Kidney tubule cell (primary cell): ENCODE measurements around the gene TXNDC12.
A peak's percentile ranks its signal among the peaks of the same experiment; 100 is the strongest.
"Not testable (repeated sequence)": the region's sequence is repeated elsewhere in the genome, so short reads cannot be mapped to it uniquely, and the experiment has no call there.

Experiments
- DNase-seq: peaks from one replicate; pipeline ENCODE4 v3.0.0-alpha.2; 2018; ENCODE audit warnings: low spot score

Gene TXNDC12

DNA sequence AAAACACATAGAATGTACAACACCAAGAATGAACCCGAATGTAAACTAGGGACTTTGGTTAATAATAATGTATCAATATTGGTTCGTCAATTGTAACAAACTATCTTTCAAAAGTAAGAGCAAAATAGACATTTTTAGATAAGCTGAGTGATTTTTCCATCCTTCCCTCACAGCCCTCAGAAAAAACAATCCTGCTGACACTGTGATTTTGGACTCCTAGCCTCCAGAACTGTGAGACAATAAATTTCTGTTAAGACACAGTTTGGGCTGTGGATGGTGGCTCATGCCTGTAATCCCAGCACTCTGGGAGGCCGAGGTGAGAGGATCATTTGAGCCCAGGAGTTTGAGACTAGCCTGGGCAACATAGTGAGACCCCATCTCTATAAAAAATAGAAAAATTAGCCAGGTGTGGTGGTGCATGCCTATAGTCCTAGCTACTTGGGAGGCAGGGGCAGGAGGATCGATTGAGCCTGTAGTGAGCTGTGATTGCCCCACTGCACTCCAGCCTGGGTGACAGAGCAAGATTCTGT lies 9.3 kb downstream of the TXNDC12 start:
- DNase-seq, result not testable (repeated sequence)

DNA sequence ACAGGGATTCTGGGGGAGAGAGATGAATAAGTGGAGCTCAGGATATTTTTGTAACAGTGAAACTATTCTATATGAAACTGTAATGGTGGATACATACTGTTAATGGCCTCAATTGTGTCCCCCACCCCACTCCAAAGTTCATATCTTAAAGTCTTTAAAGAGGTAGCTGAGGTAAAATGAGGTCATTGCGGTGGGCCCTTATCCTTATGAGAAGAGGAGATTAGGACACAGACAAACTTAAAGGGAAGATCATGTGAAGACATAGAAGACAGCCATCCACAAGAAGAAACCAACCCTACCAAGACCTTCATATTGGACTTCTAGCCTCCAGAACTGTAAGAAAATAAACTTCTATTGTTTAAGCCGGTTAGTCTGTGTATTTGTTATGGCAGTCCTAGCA lies 9.8 kb downstream of the TXNDC12 start:
- no peak for DNase-seq

DNA sequence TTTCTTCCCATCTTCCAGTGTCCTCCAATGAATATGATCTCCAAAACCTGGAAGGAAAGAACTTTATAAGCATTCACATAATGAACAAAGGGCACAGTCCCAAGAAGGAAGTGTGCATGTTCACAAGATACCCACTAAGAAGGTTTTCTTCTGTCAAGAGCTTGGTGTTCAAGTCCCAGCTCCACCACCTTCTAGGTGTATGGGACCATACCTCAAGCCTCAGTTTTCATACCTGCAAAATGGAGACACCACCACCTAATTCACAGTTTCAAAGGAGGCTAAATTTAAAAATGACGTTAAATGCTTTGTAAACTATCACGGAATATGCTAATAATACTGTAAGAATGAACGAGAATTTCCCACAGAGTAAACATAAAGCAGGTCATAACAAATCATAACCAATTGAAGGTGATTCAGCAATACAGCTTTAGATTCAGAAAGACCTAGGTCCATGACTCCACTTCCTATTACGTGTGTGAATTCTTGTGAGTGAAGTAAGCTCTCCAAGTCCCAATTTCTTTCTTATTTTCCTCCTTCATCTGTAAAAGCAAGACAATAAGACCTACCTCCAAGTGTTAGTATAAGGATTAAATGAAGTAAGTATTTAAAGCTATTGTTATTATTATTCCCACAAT lies 13.3 kb downstream of the TXNDC12 start:
- no peak for DNase-seq

DNA sequence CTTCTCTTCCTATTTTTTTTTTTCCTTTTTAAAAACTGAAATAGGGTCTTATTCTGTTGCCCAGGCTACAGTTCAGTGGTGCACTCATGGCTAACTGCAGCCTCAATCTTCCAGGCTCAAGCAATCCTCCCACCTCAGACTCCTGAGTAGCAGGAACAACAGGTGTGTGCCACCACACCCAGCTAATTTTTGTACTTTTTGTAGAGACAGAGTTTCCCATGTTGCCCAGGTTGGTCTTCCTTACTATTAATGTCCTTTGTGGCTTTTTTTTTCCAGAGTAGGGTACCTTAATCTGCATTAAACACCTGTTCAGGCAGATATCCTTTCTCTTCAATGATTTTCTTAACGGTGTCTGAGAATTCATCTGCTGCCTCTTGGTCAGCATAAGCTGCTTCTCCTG lies 17.1 kb downstream of the TXNDC12 start:
- DNase-seq, result no peak

DNA sequence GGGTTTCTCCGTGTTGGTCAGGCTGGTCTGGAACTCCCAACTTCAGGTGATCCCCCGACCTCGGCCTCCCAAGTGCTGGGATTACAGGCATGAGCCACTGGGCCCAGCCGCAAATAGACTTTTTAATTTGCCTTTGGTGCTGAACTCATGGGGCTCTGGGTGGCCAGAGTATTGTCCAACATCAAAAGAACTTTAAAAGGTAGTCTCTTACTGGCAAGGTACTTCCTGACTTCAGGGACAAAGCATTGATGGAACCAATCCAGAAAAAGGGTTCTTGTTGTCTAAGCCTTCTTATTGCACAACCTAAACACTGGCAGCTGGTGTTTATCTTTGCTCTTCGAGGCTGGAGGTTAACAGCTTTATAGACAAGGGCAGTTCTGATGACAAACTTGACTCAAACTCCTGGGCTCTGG lies 17.6 kb downstream of the TXNDC12 start:
- DNase-seq, result no peak

DNA sequence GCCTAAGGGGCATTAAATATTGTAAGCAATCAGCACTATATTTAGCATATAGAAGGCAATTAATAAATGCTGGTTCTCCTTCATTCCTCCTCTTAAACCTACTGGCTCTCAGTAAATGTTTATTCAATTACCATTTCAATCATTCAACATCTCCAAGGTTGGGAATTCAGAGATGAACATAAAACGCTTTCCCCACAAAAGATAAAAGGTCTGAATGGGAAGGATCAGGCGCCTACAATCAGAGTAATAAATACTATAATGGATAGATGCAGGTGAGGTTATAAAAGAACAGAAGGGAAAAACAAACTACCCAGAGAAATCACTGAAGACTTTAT lies 21.0 kb downstream of the TXNDC12 start:
- DNase-seq, result no peak

DNA sequence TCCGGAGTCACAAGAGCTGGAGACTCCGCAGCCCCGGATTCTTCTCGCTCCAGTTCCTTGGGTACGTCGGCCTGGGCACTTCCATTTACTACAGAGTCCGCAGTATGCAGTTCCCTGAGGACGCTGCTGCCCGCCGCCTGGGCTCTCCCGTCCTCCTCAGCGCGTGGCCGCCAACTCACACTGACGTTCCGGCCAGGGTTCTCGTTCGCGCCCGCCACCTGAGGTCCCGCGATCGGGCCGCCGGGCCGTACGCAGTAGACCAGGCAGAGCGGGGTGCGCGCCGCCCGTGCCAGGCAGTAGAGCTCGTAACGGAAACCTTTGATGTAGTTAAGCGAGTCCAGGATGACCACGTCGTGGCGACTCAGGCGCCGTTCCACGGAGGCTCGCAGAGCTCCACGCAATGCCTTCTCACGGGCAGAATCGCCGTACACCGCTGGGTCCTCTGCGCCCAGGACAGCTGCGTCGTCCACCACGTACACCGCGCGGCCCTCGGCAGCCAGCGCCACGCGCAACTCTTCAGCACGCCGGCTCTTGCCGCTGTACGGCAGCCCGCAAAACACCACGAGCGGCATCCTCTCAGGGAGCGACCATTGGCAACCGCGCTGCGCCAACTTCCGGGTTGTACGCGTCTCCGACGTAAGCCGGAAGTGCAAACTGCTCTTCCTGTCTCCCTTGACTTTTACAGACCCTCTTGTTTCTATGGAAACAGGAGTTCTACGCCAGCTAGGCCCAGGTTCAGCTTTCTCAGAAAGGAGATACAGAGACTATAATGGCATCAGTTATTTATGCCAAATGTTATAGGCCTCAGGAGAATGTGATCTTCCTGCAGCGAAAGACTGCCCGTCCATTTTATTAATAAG lies 21.6 kb downstream of the TXNDC12 start, which contains the start of gene KTI12:
Gene KTI12, minus strand, starts transcription at position 621 of the 860 bp plus-strand sequence. Its CDS starts 49 bp downstream, at position 572.
- peak; percentile 91 for DNase-seq

DNA sequence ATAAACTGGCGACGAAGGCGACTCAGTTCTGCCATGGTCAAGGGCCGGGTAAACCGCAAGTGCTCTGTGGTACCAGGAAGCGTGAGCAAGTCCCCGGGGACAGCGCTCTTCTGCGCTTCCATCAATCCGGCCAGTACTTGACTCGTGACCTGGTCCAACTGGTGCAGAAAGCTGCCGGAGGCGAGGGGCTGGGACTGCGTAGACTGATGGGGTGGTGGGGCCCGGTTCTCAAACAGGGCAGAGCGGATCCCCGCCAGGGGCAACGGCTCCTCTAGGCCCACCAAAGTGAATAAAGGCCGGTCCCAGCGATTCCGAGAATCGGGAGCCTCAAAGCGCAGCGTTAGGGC lies 22.2 kb downstream of the TXNDC12 start:
- peak; percentile 60 for DNase-seq

DNA sequence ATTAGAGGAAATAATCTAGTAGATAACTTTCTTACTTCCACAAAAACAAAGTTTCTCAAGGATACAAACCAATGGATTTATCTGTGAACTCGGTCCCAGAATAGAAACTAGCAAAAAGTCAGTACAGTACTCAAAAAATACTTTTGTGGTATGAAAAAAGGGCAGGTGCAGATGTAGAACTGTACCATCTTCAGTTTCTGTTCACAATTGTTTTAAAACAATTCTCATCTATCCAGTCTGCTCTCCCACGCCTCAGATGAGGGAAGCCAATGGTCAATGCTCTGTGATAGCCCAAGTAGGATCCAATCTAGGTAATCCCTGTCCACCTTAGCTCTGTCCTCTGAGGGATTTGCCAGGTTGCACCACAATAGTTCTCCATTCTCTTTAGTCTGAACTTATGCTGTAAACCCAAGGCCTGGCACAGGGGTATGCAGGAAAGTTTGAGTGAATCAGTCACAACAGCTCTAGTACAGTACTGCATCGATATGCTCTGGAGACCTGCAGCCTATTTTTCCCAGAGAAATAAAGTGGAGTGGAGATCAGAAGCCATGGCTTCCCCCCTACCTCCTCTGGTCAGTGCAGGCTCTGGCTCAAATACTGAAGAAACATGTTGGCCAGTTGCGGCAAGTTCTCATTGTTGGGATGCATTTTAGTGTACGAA lies 22.7 kb downstream of the TXNDC12 start:
- DNase-seq, result no peak

DNA sequence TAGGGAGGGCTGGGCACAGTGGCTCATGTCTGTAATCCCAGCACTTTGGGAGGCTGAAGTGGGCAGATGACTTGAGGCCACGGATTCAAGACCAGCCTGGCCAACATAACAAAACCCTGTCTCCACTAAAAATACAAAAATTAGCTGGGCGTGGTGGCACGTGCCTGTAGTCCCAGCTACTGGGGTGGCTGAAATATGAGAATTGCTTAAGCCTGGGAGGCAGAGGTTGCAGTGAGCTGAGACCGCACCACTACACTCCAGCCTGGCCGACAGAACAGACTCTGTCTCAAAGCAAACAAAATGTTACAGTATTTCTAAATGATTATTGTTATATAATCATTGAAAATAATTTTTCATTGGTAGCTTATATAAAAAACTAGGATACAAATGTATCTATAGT lies 26.2 kb downstream of the TXNDC12 start:
- not testable (repeated sequence) for DNase-seq

DNA sequence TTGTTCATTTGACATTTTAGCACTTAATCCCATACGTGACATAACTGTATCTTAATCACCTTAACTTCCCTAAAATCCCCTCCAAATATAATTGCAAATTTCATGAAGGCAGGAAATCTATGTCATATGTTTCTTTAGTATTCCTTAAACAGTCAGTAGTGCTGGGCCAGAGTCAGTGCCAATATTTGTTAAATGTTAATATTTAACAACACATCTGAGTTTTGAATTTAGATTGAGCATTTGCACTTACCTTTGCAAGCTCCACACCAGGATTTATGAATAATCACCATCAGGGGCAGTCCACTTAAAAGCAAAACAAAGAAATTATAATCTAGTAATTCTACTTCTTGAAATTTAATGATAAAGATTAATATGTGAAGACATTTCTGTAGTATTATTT lies 26.7 kb downstream of the TXNDC12 start:
- DNase-seq, result no peak

DNA sequence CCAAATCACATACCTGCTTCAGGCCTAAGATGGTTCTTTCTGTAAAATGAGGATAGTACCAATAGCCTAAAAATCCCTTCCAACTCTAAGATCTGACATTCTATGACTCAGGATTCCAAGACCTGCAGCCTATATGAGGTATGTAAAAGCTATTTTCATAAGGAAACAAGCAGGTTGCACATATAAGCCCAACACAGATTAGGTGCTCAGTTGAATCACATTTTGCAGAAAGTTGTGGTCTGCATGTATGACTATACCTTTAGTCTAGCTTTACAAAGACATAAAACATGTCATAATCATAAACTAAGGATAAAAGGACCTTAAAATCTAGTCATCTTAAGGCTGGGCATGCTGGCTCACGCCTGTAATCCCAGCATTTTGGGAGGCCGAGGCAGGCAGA lies 28.7 kb downstream of the TXNDC12 start:
- DNase-seq, result no peak

DNA sequence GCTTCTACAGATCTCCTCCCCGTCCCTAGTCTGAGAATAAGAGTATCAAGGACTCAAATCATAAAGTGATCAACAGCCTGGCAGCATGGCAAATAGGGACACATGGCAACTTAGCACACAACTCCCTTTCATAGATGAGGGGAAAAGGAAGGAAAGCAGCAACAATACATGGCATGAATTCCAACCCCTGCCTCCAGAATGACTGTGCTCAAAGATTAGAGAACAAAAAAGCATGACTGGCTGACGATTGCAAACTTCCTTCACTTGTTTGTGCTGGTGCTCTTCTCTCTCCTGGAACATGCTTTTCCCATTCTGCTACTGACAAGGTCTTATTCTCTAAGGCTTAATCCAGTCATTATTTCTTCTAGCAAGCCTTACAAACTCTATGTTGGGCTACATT lies 32.9 kb downstream of the TXNDC12 start:
- no peak for DNase-seq

DNA sequence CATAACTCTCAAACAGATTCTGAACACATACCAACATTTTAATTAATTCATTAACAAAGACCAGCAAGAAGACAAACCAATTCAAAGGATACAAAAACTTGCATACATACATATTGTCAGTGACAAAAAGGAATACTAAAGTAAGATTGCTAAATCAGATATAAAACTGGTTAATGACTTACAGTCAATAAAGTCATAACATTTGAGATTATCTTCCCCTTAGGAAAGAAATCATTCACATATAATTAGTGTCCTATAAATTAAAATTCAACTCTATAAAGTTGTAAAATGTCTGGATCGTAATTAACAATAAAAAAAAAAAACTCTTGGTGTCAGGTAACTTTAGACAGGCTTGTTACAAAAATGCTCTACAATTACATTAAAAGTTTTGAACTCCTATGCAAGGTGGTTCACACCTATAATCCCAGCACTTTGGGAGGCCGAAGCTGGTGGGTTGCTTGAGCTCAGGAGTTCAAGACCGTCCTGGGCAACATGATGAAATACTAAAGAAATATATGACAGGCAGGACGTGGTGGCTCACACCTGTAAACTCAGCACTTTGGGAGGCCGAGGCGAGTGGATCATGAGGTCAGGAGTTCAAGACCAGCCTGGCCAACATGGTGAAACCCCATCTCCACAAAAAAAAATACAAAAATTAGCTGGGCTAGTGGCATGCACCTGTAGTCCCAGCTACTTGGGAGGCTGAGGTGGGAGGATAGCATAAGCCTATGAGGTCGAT lies 46.8 kb downstream of the TXNDC12 start:
- DNase-seq, result no peak

DNA sequence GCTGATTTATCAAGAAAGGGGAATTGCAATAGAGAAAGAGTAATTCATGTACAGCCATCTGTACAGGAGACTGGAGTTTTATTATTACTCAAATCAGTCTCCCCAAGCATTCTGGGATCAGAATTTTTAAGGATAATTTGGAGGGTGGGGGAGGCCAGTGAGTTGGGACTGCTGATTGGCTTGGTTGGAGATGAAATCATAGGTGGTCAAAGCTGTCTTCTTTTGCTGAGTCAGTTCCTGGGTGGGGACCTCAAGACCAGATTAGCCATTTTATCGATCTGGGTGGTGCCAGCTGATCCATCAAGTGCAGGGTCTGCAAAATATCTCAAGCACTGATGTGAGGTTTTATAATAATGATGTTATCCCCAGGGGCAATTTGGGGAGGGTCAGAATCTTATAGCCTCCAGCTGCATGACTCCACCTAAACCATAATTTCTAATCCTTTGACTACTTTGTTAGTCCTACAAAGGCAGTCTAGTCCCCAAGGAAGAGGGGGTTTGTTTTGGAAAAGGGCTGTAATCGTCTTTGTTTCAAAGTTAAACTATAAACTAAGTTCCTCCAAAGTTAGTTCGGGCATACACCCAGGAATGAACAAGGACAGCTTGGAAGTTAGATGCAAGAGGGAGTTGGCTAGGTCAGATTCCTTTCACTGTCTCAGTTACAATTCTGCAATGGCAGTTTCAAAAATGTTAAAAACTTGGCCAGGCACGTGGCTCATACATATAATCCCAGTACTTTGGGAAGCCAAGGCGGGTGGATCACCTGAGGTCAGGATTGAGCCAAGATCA lies 47.6 kb downstream of the TXNDC12 start:
- peak; percentile 54 for DNase-seq

DNA sequence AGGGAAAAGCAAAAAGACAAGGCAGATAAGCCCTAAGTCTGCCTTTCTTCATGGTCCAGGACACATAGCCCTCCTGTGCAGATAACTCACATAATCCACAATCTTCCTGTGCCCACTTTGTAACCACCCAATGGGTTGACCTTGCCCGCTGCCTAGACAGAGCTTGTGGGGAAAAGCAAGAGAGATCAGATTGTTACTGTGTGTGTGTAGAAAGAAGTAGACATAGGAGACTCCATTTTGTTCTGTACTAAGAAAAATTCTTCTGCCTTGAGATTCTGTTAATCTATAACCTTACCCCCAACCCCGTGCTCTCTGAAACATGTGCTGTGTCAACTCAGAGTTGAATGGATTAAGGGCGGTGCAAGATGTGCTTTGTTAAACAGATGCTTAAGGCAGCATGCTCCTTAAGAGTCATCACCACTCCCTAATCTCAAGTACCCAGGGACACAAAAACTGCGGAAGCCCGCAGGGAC lies 48.9 kb downstream of the TXNDC12 start:
- DNase-seq, result peak; percentile 77

DNA sequence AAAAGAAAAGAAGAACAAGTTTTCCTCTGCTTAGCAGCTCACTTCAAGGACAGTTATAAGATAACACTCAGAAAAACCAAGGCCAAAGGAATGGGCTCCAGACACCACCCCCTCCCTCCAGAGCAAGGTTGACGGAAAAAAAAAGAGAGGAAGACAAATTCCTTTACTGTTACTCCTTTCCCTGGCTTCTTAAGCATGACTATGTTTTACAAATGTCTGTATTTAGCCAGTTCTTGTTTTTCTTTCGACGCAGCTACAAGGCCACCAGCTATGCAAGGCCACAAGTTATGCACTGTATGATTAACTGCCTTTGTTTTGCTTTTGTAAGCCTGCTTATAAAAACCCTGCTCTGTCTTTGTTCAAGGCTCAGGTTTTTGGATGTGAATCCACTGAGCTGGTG lies 49.4 kb downstream of the TXNDC12 start:
- DNase-seq, result peak; percentile 91

DNA sequence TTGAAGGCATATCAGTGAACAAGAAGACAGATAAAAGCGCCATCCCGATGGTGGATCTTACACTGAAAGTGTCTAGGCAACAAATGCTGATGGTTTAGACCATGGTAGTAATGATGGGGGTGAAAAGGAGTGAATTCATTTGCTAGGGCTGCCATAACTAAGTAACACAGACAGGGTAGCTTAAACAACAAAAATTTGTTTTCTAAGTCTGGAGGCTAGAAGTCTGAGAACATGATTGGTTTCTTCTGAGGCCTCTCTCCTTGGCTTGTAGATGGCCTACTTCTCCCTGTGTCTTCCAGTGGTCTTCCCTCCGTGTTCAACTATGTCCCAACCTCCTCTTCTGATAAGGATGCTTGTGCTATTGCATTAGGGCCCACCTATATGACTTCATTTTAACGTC lies 51.1 kb downstream of the TXNDC12 start:
- DNase-seq, result no peak

DNA sequence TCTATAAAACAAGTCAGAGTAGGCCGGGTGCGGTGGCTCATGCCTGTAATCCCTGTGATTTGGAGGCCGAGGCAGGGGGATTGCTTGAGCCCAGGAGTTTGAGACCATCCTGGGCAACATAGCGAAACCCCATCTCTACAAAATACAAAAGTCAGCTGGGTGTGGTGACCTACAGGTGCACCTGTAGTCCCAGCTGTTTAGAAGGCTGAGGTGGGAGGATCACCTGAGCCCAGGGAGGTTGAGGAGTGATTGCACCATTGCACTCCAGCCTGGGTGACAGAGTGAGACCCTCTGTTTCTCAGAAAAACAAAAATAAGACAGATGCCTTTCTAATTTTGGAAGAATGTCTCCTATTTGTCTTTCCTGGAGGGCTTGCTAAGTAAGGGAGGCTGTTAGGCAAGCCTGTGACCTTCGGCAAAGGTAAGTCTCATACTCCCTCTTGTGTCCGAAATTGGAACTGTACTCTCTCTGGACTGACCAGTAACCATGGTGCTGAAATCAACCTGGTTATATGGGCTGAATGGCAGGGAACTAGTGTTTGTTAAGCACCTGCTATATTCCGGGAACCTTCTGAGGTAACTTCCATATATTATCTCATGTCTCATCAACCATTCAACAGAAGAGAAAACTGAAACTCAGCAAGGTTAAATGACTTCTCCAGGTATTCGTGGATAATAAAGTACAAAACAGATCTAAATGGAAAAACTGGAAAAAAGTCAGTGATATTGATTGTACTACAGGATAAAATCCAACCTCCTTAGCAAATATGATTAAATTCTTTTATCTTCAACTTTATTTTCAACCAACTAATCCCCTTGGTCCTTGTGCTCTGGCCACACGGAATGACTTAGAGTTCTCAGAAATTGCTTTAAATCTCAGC lies 52.7 kb downstream of the TXNDC12 start:
- DNase-seq, result peak; percentile 88

DNA sequence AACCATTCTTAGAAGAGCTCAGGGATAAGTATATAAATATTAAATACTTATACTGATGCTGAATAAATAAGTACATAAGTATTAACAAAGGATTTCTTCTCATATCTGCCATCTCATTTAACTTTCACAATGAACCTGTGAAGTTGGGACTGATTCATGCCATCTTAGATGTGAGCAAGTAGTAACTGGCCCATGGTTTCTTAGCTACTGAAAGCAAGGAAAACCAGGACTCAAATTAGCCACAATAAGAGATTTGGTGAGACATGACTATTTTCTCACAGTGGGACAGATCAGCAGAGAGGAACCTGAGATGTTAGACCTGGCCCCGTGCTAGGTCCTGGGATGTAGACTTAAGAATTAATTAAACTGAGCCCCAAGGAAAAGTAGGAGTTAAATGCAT lies 56.3 kb downstream of the TXNDC12 start:
- no peak for DNase-seq
